Right atrium auricular region (tissue), 2 donors: ENCODE data around the gene BTBD17. TPM values are rescaled to one million over a fixed set of nuclear protein-coding genes. Genes with fewer than 3 reads are reported as not detected.

Source experiments
- DNase-seq: peaks from one replicate; pipeline ENCODE4 v3.0.0-alpha.2; 2019; ENCODE audit warnings: low spot score
- H3K27ac ChIP-seq, 2 donors: fragments of 200-600 bp; sonication (generic); 1 replicate in 1 of 2; 2 replicates in 1 of 2; pipeline ENCODE4 v1.5.1; 2016 to 2019
- H3K27me3 ChIP-seq, 2 donors: fragments of 200-600 bp; sonication (generic); one replicate each; pipeline versions ENCODE4 v1.5.1 to v1.6.0; 2017 to 2019
- H3K36me3 ChIP-seq: fragments of 200-600 bp; sonication (generic); one replicate; pipeline ENCODE4 v1.5.1; 2016
- H3K4me1 ChIP-seq, 2 donors: fragments of 200-600 bp; sonication (generic); one replicate each; pipeline versions ENCODE4 v1.5.1 to v1.6.0; 2017 to 2019
- H3K4me3 ChIP-seq, 2 donors: fragments of 200-600 bp; sonication (generic); 1 replicate in 1 of 2; 2 replicates in 1 of 2; pipeline ENCODE4 v1.5.1; 2017 to 2019; ENCODE audit warnings: mild to moderate bottlenecking in 1 of 2, moderate library complexity in 1 of 2
- H3K9me3 ChIP-seq, 2 donors: fragments of 200-600 bp; sonication (generic); one replicate each; pipeline ENCODE4 v1.5.1; 2019
- CTCF ChIP-seq, 2 donors: fragments of 200-600 bp; sonication (generic); IDR thresholded peaks; one replicate each; pipeline ENCODE4 v1.5.1; 2019; ENCODE audit warnings: antibody characterized with exemption in 2 of 2
- total RNA-seq, 2 donors: library from RNA; depleted of rRNA; stranded (reverse); fragments of >200 nt; gene quantifications; one replicate each; pipeline ENCODE4 v1.1.0, GENCODE V29; 2016

The BTBD17 gene
- total RNA-seq, 2 donors from 2014 or later, result not detected

GRCh38 chr17:74349120-74349519, 12.5 kb downstream of the BTBD17 start:
- no peak for DNase-seq
- H3K27ac ChIP-seq, result no peak overlapping the region
- H3K4me1 ChIP-seq, result no peaks in the 10 kb centered on the region
- no peak for TF ChIP-seq CTCF (IDR thresholded peaks at IDR 0.05)
- no peaks in the 10 kb centered on the region for H3K27me3 ChIP-seq
- no peaks in the 10 kb centered on the region for H3K36me3 ChIP-seq
- H3K4me3 ChIP-seq, result no peak overlapping the region
- H3K9me3 ChIP-seq, result no peaks in the 10 kb centered on the region

- no peaks in the 10 kb centered on the region for H3K9me3 ChIP-seq
- no peaks in the 10 kb centered on the region for H3K36me3 ChIP-seq
- no peaks in the 10 kb centered on the region for H3K4me1 ChIP-seq
- TF ChIP-seq CTCF (IDR thresholded peaks at IDR 0.05), result no peak
- no peak for DNase-seq
- no peak overlapping the region for H3K27ac ChIP-seq
- no peaks in the 10 kb centered on the region for H3K27me3 ChIP-seq
- H3K4me3 ChIP-seq, result no peak overlapping the region
Observed at GRCh38 chr17:74347646-74348045, 14.0 kb downstream of the BTBD17 start.

- no peak for TF ChIP-seq CTCF (IDR thresholded peaks at IDR 0.05)
- no peak for DNase-seq
- no peak overlapping the region for H3K4me3 ChIP-seq
- H3K27ac ChIP-seq, result no peak overlapping the region
- H3K4me1 ChIP-seq, result no peaks in the 10 kb centered on the region
- H3K27me3 ChIP-seq, result no peaks in the 10 kb centered on the region
- no peaks in the 10 kb centered on the region for H3K9me3 ChIP-seq
- H3K36me3 ChIP-seq, result no peaks in the 10 kb centered on the region
Observed at GRCh38 chr17:74345433-74346241, 16.0 kb downstream of the BTBD17 start.

GRCh38 chr17:74344658-74345057, 17.0 kb downstream of the BTBD17 start:
- Histone ChIP-seq H3K36me3 (no peaks in the 10 kb centered on the region), H3K27ac (no peak overlapping the region), H3K9me3 (no peaks in the 10 kb centered on the region), H3K27me3 (no peaks in the 10 kb centered on the region), H3K4me3 (no peak overlapping the region), H3K4me1 (no peaks in the 10 kb centered on the region)
- DNase-seq, result no peak
- no peak for TF ChIP-seq CTCF (IDR thresholded peaks at IDR 0.05)

- DNase-seq, result no peak
- no peaks in the 10 kb centered on the region for H3K27me3 ChIP-seq
- H3K4me1 ChIP-seq, result no peaks in the 10 kb centered on the region
- no peaks in the 10 kb centered on the region for H3K36me3 ChIP-seq
- no peak overlapping the region for H3K4me3 ChIP-seq
- no peak for TF ChIP-seq CTCF (IDR thresholded peaks at IDR 0.05)
- no peak overlapping the region for H3K27ac ChIP-seq
- no peaks in the 10 kb centered on the region for H3K9me3 ChIP-seq
Observed at GRCh38 chr17:74343526-74344284, 18.0 kb downstream of the BTBD17 start.
